Thoracic aorta (tissue), 2 donors: ENCODE measurements around the gene UPF1. TPM values are rescaled to one million over a fixed set of nuclear protein-coding genes. Genes with fewer than 3 reads are reported as not detected.
"Not testable (repeated sequence)": the region's sequence is repeated elsewhere in the genome, so short reads cannot be mapped to it uniquely, and the experiment has no call there.

ENCODE experiments used
- ATAC-seq: fragments of 150-250 bp; one replicate; pipeline ENCODE4 v1.8.0; 2017; ENCODE audit warnings: low read depth; ENCODE audit not compliant: insufficient number of reproducible peaks, low FRiP score
- DNase-seq: peaks from one replicate; pipeline ENCODE4 v3.0.0-alpha.2; 2020; ENCODE audit warnings: low spot score
- H3K27ac ChIP-seq, 2 donors: fragments of 200-600 bp; sonication (generic); 1 replicate in 1 of 2; 2 replicates in 1 of 2; pipeline ENCODE4 v1.5.1; 2016; ENCODE audit warnings: mild to moderate bottlenecking in 2 of 2, moderate library complexity in 2 of 2
- H3K27me3 ChIP-seq: fragments of 200-600 bp; sonication (generic); replicated peaks from 2 replicates; pipeline ENCODE4 v1.6.0; 2016; ENCODE audit warnings: mild to moderate bottlenecking; ENCODE audit not compliant: insufficient read depth
- H3K36me3 ChIP-seq: fragments of 200-600 bp; sonication (generic); one replicate; pipeline ENCODE4 v1.5.1; 2016
- H3K4me1 ChIP-seq, 2 donors: fragments of 200-600 bp; sonication (generic); 1 replicate in 1 of 2; 2 replicates in 1 of 2; pipeline versions ENCODE4 v1.5.1 to v1.6.0; 2016; ENCODE audit warnings: low read depth in 2 of 2, mild to moderate bottlenecking in 1 of 2; ENCODE audit not compliant: control insufficient read depth in 1 of 2
- H3K4me3 ChIP-seq: fragments of 200-600 bp; sonication (generic); 2 replicates; pipeline ENCODE4 v1.5.1; 2016; ENCODE audit warnings: mild to moderate bottlenecking
- H3K9me3 ChIP-seq: fragments of 200-600 bp; sonication (generic); 2 replicates; pipeline ENCODE4 v1.5.1; 2016
- CTCF ChIP-seq: fragments of 200-600 bp; sonication (generic); IDR thresholded peaks from one replicate; pipeline ENCODE4 v1.5.1; 2019; ENCODE audit warnings: antibody characterized with exemption
- total RNA-seq, 2 donors: library from RNA; depleted of rRNA; stranded (reverse); fragments of >200 nt; gene quantifications; one replicate each; pipeline versions ENCODE4 v1.1.0 to v1.2.3, GENCODE V29; 2016

The UPF1 gene
- total RNA-seq, 2 donors from 2014 or later = 56.5 to 95.2 TPM

- DNase-seq = no peak
- Histone ChIP-seq H3K36me3 (peaks cover 43% of the 10 kb centered on the region), H3K9me3 (no peaks in the 10 kb centered on the region), H3K4me1 (peaks cover 3 to 6% of the 10 kb centered on the region in 2 donors), H3K4me3 (no peak overlapping the region), H3K27me3 (no peaks in the 10 kb centered on the region), H3K27ac (no peak overlapping the region)
- TF ChIP-seq CTCF = no peak
- ATAC-seq = no peak
Observed at GRCh38 chr19:18900700-18901481, 69.1 kb downstream of the UPF1 start.

GRCh38 chr19:18901491-18901890 is 69.7 kb downstream of the UPF1 start:
- no peak for DNase-seq
- no peaks in the 10 kb centered on the region for H3K9me3 ChIP-seq
- no peak for TF ChIP-seq CTCF
- no peak for ATAC-seq
- no peak overlapping the region for H3K27ac ChIP-seq
- peaks cover 49% of the 10 kb centered on the region for H3K36me3 ChIP-seq
- peaks cover 2 to 3% of the 10 kb centered on the region in 2 donors for H3K4me1 ChIP-seq
- H3K4me3 ChIP-seq = no peak overlapping the region
- no peaks in the 10 kb centered on the region for H3K27me3 ChIP-seq

GRCh38 chr19:18902519-18902918 is 70.8 kb downstream of the UPF1 start:
- not testable (repeated sequence) for H3K4me3 ChIP-seq, ATAC-seq, H3K9me3 ChIP-seq, H3K27me3 ChIP-seq, H3K27ac ChIP-seq, H3K4me1 ChIP-seq, DNase-seq
- peaks cover 58% of the 10 kb centered on the region for H3K36me3 ChIP-seq

- H3K4me1 ChIP-seq = no peaks in the 10 kb centered on the region
- H3K27ac ChIP-seq = no peak overlapping the region
- no peaks in the 10 kb centered on the region for H3K9me3 ChIP-seq
- no peak for DNase-seq
- no peak for TF ChIP-seq CTCF
- H3K4me3 ChIP-seq = no peak overlapping the region
- ATAC-seq = no peak
- no peaks in the 10 kb centered on the region for H3K27me3 ChIP-seq
- H3K36me3 ChIP-seq = peaks cover 64% of the 10 kb centered on the region
Observed at GRCh38 chr19:18903156-18904037, 71.6 kb downstream of the UPF1 start.

- DNase-seq (no peak), ATAC-seq (no peak)
- Histone ChIP-seq H3K36me3 (peaks cover 60% of the 10 kb centered on the region), H3K4me3 (no peak overlapping the region), H3K9me3 (no peaks in the 10 kb centered on the region), H3K27me3 (no peaks in the 10 kb centered on the region), H3K4me1 (no peaks in the 10 kb centered on the region), H3K27ac (no peak overlapping the region)
- no peak for TF ChIP-seq CTCF
Observed at GRCh38 chr19:18904334-18905057, 72.7 kb downstream of the UPF1 start.
